Caco-2 (cell line): ENCODE results near the gene PLEK. TPM values are rescaled to one million over a fixed set of nuclear protein-coding genes. Genes with fewer than 3 reads are reported as not detected.

Experiments used
- BruUV-seq: library from RNA; stranded (reverse); fragments of 400-500 nt; replicated peaks from 2 replicates; lab custom pipeline; 2021; lab: Mats Ljungman, UMichigan
- CTCF ChIA-PET: fragments of 300-600 bp; sonication (Branson Sonifier 250); formaldehyde crosslinking; loops from one replicate; lab custom pipeline; 2022; ENCODE audit warnings: antibody characterized with exemption; lab: Charles Lee
- POLR2A ChIA-PET: fragments of 300-600 bp; sonication (Branson Sonifier 250); formaldehyde crosslinking; loops from one replicate; lab custom pipeline; 2022; ENCODE audit warnings: antibody characterized with exemption; lab: Charles Lee
- DNase-seq, 2 experiments: peaks; one replicate each; pipeline versions ENCODE4 v3.0.0 to v3.0.0-alpha.2; 2020 to 2022
- H3K27me3 ChIP-seq: replicated peaks from 2 replicates; pipeline ENCODE4 v1.6.0; 2011; ENCODE audit warnings: low read length; ENCODE audit not compliant: control insufficient read depth, insufficient read depth
- H3K36me3 ChIP-seq: 2 replicates; pipeline ENCODE4 v1.5.1; 2011; ENCODE audit warnings: low read length; ENCODE audit not compliant: control insufficient read depth, insufficient read depth
- H3K4me1 ChIP-seq: fragments of 250-450 bp; sonication (Bioruptor Pico); 2 replicates; pipeline ENCODE4 v1.5.1; 2020; ENCODE audit warnings: mild to moderate bottlenecking
- H3K4me3 ChIP-seq: 2 replicates; pipeline ENCODE4 v1.5.1; 2011; ENCODE audit warnings: low read depth, mild to moderate bottlenecking, control low read depth, low read length
- H3K9me3 ChIP-seq: fragments of 250-450 bp; sonication (Bioruptor Pico); 2 replicates; pipeline ENCODE4 v1.5.1; 2020; ENCODE audit warnings: mild to moderate bottlenecking, moderate library complexity
- H3K27ac Mint-ChIP-seq: one replicate; pipeline ENCODE4 v1.8.0; 2022; ENCODE audit warnings: mixed read lengths; ENCODE audit not compliant: unreplicated experiment
- H3K27me3 Mint-ChIP-seq: one replicate; pipeline ENCODE4 v1.8.0; 2022; ENCODE audit warnings: mixed read lengths; ENCODE audit not compliant: insufficient read depth, unreplicated experiment
- H3K36me3 Mint-ChIP-seq: one replicate; pipeline ENCODE4 v1.8.0; 2022; ENCODE audit warnings: mild to moderate bottlenecking, mixed read lengths; ENCODE audit not compliant: insufficient read depth, unreplicated experiment
- H3K4me1 Mint-ChIP-seq: one replicate; pipeline ENCODE4 v1.8.0; 2022; ENCODE audit warnings: low read depth, mixed read lengths; ENCODE audit not compliant: unreplicated experiment
- H3K4me3 Mint-ChIP-seq: one replicate; pipeline ENCODE4 v1.8.0; 2022; ENCODE audit warnings: mild to moderate bottlenecking, moderate library complexity, mixed read lengths; ENCODE audit not compliant: unreplicated experiment
- H3K9me3 Mint-ChIP-seq: one replicate; pipeline ENCODE4 v1.8.0; 2022; ENCODE audit warnings: mixed read lengths; ENCODE audit not compliant: unreplicated experiment
- intact Hi-C: fragments of 100-400 bp; cut with micrococcal nuclease; formaldehyde crosslinking; loops from one replicate; pipeline ENCODE4 v1.10.0; 2022; ENCODE audit not compliant: unreplicated experiment
- total RNA-seq: library from RNA; stranded (reverse); gene quantifications from 2 replicates; pipeline ENCODE4 v1.2.3, GENCODE V29; 2022
- TF ChIP-seq, protein P1 (sequence below), 2 experiments: fragments of 200-600 bp in 1 of 2; IDR thresholded peaks; 1 replicate in 1 of 2; 2 replicates in 1 of 2; pipeline versions ENCODE4 v1.5.1 to v1.8.0; 2011 to 2022; ENCODE audit warnings: antibody characterized with exemption in 1 of 2, control low read depth in 1 of 2, inconsistent platforms in 1 of 2, low read depth in 1 of 2, low read length in 1 of 2, mild to moderate bottlenecking in 1 of 2, moderate library complexity in 1 of 2; ENCODE audit not compliant: insufficient read depth in 1 of 2, severe bottlenecking in 1 of 2, unreplicated experiment in 1 of 2

Gene PLEK
- total RNA-seq, 1 experiment from 2014 or later = not detected

DNA sequence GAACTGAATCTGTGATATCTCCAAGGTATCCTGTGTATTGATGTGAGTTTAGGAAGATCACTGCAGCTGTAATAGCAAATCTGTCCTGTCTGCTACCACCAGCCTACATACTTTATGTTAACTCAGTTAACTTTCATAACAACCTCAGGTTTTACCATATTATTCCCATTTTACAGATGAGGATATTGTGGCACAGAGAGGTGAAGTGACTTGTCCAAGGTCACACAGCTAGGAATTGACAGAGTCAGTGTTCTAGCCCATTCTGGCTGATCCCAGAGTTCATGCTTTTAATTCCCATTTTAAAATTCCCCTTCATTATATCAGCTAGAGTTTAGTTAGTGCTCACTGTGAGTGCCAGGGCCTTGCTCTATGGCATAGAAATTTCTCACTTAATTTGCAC lies 49.4 kb downstream of the PLEK start:
- no peak for DNase-seq
- Mint-ChIP-seq H3K4me1 (no peaks in the 10 kb centered on the region), H3K27ac (no peak overlapping the region), H3K27me3 (peaks cover 17% of the 10 kb centered on the region), H3K36me3 (no peaks in the 10 kb centered on the region), H3K9me3 (no peaks in the 10 kb centered on the region), H3K4me3 (no peak overlapping the region)
- TF ChIP-seq, protein P1, sequence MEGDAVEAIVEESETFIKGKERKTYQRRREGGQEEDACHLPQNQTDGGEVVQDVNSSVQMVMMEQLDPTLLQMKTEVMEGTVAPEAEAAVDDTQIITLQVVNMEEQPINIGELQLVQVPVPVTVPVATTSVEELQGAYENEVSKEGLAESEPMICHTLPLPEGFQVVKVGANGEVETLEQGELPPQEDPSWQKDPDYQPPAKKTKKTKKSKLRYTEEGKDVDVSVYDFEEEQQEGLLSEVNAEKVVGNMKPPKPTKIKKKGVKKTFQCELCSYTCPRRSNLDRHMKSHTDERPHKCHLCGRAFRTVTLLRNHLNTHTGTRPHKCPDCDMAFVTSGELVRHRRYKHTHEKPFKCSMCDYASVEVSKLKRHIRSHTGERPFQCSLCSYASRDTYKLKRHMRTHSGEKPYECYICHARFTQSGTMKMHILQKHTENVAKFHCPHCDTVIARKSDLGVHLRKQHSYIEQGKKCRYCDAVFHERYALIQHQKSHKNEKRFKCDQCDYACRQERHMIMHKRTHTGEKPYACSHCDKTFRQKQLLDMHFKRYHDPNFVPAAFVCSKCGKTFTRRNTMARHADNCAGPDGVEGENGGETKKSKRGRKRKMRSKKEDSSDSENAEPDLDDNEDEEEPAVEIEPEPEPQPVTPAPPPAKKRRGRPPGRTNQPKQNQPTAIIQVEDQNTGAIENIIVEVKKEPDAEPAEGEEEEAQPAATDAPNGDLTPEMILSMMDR (IDR thresholded peaks at IDR 0.05; ENCODE audit: insufficient read depth in 1 of 2, low read depth in 1 of 2, low read length in 1 of 2, severe bottlenecking in 1 of 2, unreplicated experiment in 1 of 2) = no peak
- no peaks in the 10 kb centered on the region for H3K9me3 ChIP-seq
- H3K36me3 ChIP-seq = no peaks in the 10 kb centered on the region
- no peaks in the 10 kb centered on the region for H3K4me1 ChIP-seq
- intact Hi-C loops = no loop called here
- no peak overlapping the region for H3K4me3 ChIP-seq
- no peaks in the 10 kb centered on the region; the same call in 1 of the 2 replicates for H3K27me3 ChIP-seq
- ChIA-PET CTCF (no interaction called here), POLR2A (no interaction called here)
- BruUV-seq = no TSS peak

DNA sequence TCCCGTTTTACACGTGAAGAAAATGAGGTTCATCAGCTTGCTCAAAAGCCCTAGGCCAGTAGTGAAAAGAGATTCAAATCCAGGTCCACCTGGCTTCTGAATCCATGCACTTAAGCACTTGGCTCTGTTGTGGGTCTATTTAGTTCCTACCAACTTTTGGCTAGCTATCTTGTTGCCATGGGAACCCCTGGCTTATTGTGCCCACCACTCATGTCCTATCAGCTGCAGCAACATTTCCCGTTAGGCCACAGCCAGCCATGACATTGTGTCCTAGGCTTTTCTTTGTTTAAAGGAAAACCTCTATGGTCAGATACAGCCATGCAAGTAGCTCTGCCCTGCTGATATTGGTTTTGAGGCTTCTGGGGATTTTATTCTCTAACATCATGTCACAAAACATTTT lies 49.8 kb downstream of the PLEK start:
- Mint-ChIP-seq H3K4me3 (no peak overlapping the region), H3K9me3 (no peaks in the 10 kb centered on the region), H3K36me3 (no peaks in the 10 kb centered on the region), H3K27me3 (peaks cover 14% of the 10 kb centered on the region), H3K27ac (no peak overlapping the region), H3K4me1 (no peaks in the 10 kb centered on the region)
- ChIA-PET POLR2A (no interaction called here), CTCF (no interaction called here)
- Histone ChIP-seq H3K27me3 (no peaks in the 10 kb centered on the region; the same call in 1 of the 2 replicates), H3K4me1 (no peaks in the 10 kb centered on the region), H3K36me3 (no peaks in the 10 kb centered on the region), H3K4me3 (no peak overlapping the region), H3K9me3 (no peaks in the 10 kb centered on the region)
- no peak for DNase-seq
- TF ChIP-seq, protein P1 (IDR thresholded peaks at IDR 0.05; ENCODE audit: insufficient read depth in 1 of 2, low read depth in 1 of 2, low read length in 1 of 2, severe bottlenecking in 1 of 2, unreplicated experiment in 1 of 2) = no peak
- intact Hi-C loops = no loop called here
- BruUV-seq = no TSS peak

DNA sequence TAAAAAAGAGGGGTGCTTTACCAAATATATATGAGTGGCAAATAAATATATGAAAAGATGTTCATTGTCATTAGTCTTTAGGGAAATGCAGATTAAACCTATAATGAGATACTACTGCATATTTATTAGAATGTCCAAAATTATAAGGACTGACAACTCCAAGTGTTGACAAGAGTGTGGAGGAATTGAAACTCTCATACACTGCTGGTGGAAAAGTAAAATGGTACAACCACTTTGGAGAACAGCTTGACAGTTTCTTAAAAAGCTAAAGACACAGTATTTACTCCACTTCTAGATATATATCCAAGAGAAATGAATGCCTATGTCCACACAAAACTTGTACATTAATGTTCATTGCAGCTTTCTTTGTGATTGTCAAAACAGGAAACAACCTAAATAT lies 50.4 kb downstream of the PLEK start:
- intact Hi-C loops = no loop called here
- TF ChIP-seq, protein P1 (IDR thresholded peaks at IDR 0.05; ENCODE audit: insufficient read depth in 1 of 2, low read depth in 1 of 2, low read length in 1 of 2, severe bottlenecking in 1 of 2, unreplicated experiment in 1 of 2) = no peak
- no peaks in the 10 kb centered on the region for H3K9me3 Mint-ChIP-seq
- Histone ChIP-seq H3K4me3 (no peak overlapping the region), H3K36me3 (no peaks in the 10 kb centered on the region), H3K4me1 (no peaks in the 10 kb centered on the region), H3K9me3 (no peaks in the 10 kb centered on the region), H3K27me3 (no peaks in the 10 kb centered on the region; the same call in 1 of the 2 replicates)
- no peak overlapping the region for H3K27ac Mint-ChIP-seq
- CTCF ChIA-PET = no interaction called here
- no peak overlapping the region for H3K4me3 Mint-ChIP-seq
- H3K27me3 Mint-ChIP-seq = peaks cover 9% of the 10 kb centered on the region
- no TSS peak for BruUV-seq
- H3K36me3 Mint-ChIP-seq = no peaks in the 10 kb centered on the region
- H3K4me1 Mint-ChIP-seq = no peaks in the 10 kb centered on the region
- POLR2A ChIA-PET = no interaction called here
- DNase-seq = no peak
